Right renal cortex interstitium (tissue), 3 donors: ENCODE data around the gene FSHR. TPM values are rescaled to one million over a fixed set of nuclear protein-coding genes. Genes with fewer than 3 reads are reported as not detected.

Experiments used
- DNase-seq, 3 donors: peaks; one replicate each; pipeline ENCODE4 v3.0.0-alpha.2; 2013; ENCODE audit warnings: low read depth in 3 of 3, low spot score in 2 of 3
- polyA plus RNA-seq, 3 donors: library from polyadenylated mRNA; unstranded; fragments of 120-200 nt; gene quantifications; one replicate each; pipeline ENCODE4 v1.2.1, GENCODE V29; 2013; ENCODE audit not compliant: insufficient read length in 3 of 3

FSHR gene
- polyA plus RNA-seq, 3 donors: not detected

DNA sequence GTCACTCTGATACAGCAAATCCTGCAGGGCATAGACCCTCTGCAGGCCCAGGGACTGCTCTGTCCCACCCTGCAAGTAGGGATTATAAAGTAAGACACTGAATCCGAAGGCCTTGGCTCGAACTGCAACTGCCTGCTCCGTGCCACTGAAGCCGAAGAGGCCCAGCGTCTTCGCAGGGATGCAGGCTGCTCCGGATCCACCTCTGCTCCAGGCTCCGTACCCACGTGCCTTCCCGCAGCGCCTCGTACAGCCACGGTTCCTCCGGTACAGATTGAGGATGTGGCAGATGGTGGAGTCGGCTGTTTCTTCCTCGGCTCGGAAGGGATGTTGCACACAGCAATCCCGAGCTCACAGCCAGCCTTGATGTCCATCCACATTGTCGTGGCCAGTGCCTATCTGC, 238.4 kb downstream of the FSHR start:
- DNase-seq: no peak

DNA sequence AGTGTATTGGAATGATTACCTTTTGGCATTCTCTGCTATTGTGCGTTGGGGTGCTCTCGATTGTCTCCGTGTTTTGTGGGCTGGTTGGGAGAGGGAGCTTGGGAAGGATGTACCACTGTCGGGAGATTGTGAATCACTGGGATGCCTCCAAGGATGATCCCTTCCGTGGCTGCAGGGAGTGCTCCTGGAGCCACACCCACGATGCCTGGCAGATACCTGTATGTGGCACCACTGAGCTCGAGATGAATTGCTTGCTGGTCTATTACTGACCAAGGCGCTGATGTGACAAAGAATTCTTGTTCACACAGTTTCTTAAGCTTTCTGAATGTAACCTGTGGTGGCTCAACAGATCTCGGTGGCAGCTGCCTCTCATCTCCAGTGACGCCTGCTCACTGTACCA, 239.1 kb downstream of the FSHR start:
- no peak for DNase-seq

DNA sequence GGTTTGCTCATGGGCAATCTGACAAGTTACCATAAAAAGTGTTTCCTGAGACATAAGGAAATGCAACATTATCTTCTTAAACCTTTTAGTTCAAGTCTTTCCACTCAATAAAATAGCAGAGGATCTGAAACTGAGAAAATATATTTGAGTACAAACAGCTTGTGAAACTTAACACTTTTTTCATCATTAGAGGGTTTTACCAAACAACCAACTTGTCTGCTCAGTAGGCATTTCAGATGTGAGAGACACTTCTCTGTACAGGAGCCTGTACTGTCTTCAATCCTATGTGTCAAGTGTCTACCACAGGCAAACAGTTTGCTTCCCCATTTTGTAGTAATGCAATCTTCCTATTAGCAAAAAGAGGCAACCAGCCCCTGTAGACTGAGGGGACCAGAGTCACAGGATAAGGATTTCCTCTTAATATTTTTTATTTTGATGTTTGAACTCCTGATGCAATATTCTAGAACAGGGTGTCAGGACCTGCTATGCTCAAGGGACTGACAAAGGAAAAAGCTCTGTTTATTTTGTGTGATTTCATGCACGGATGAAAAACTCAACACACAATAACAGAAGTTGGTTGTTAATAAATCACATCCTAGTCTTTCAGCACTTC, 239.7 kb downstream of the FSHR start:
- no peak for DNase-seq
